Measurements from ENCODE around the gene ENC1.

- TF ChIP-seq POLR2AphosphoS5 (IDR thresholded peaks at IDR 0.05; ENCODE audit: low read depth, low read length) (no peak), REST (IDR thresholded peaks at IDR 0.05; ENCODE audit: low read depth) (no peak), CTCF (IDR thresholded peaks at IDR 0.05 in 2 of 3, conservative IDR thresholded peaks at IDR 0.05 in 1 of 3; ENCODE audit: borderline replicate concordance in 1 of 3, insufficient read depth in 1 of 3, low read depth in 2 of 3, low read length in 2 of 3) (no peak), RAD21 (IDR thresholded peaks at IDR 0.05; ENCODE audit: low read depth) (no peak), ATF3 (IDR thresholded peaks at IDR 0.05) (no peak), POLR2A (IDR thresholded peaks at IDR 0.05; ENCODE audit: borderline replicate concordance, extremely low read depth, insufficient read depth, insufficient read length) (no peak), EGR1 (IDR thresholded peaks at IDR 0.05; ENCODE audit: low read depth) (no peak), JUND (IDR thresholded peaks at IDR 0.05) (no peak), ELF1 (IDR thresholded peaks at IDR 0.05; ENCODE audit: borderline replicate concordance, low read depth) (no peak), CEBPB (IDR thresholded peaks at IDR 0.05; ENCODE audit: low read depth) (no peak), EZH2 (IDR thresholded peaks at IDR 0.05) (no peak), ZNF274 (IDR thresholded peaks at IDR 0.05; ENCODE audit: low read depth, low read length) (no peak), YY1 (IDR thresholded peaks at IDR 0.05; ENCODE audit: extremely low read depth, insufficient replicate concordance, low read depth, low read length) (no peak)
These were observed 37.2 kb downstream of the ENC1 start for GRCh38 chr5:74603376-74603775.

Data from HCT116 (cell line).